Cardiac septum (tissue), 1 donor: ENCODE measurements around the gene PTPRN2. TPM values are rescaled to one million over a fixed set of nuclear protein-coding genes. Genes with fewer than 3 reads are reported as not detected.

Experiments
- DNase-seq: peaks from one replicate; pipeline ENCODE4 v3.0.0-alpha.2; 2020; ENCODE audit warnings: low spot score
- intact Hi-C: fragments of 100-400 bp; cut with DNase I; formaldehyde crosslinking; loops from one replicate; pipeline ENCODE4 v1.14.0; 2022
- total RNA-seq: library from RNA; stranded (reverse); fragmentation: NEBNext Ultra II Directional; extraction: Animal tissue kit (Norgen Biotek cat#: 25700); gene quantifications from one replicate; pipeline ENCODE4 v1.2.1, GENCODE V29; 2021
- donor health status: DM: no; HTN: no; CAD: no.

PTPRN2 gene
- total RNA-seq, 1 donor from 2014 or later = 0.92 TPM

DNA sequence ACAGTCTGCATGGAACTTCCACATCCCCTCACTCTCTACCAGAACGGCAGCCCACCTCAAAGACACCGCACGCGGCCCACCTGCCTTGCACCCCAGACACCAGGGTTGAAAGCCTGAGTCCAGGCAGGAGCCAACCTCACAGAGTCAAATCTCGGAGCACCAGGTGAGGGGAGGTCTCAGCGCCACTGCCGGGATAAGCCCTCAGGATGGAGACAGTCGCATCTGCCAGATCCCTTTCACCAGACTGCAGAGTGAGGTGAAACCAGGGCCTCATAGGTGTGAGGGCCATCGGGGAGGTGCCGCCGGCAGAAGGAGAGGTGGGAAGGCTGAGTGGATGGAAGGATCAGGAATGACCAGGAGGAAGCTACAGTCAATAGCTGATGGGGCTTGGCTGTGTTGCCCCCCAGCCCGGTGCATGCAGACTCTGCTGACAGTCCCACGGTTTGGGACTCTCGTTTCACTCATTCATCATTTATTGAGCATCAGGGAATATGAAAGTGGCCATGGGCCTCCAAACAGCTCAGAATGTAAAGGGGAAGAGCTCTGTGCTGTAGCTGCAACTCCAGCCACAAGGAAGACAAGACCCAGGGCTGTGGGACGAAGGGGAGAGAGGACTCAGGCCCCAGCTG lies 315.0 kb downstream of the PTPRN2 start:
- intact Hi-C loops = no loop called here
- peak; percentile 51 for DNase-seq

DNA sequence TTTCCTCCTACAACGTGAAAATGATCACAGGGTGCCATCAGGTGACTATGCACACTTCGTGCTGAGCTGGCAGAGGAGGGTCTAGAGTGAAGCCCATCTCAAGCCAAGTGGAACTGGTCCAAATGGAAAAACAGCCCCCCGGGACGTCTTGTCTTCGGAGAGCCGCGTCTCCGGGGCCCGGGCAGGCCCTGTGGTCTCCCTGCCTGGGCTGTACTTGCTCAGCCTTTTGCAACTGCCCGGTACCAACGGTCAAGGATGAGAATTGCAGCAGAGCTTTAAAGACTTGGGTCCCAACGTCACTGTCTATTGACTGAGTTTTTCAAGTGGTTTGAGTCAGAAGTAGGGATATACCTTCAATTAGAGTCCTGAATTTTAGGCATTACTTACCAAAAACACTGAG lies 315.5 kb downstream of the PTPRN2 start:
- DNase-seq = peak; percentile 61
- intact Hi-C loops = no loop called here

DNA sequence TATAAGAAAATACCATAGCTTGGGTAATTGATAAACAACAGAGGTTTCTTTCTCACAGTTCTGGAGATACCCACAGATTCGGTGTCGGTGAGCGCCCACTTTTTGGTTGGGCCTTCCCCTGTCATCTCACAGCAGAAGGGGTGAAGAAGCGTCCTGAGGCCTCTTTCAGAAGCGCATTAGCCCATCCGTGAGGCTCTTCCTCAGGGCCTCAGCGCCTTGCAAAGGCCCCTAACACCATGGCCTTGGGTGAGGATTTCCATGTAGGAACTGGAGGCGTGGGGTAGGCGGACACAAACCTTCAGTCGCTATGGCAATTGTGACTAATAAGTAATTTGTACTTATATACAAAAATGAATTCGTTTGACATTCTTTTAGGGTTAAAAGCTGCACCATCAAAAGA lies 316.0 kb downstream of the PTPRN2 start:
- DNase-seq = peak; percentile 57

DNA sequence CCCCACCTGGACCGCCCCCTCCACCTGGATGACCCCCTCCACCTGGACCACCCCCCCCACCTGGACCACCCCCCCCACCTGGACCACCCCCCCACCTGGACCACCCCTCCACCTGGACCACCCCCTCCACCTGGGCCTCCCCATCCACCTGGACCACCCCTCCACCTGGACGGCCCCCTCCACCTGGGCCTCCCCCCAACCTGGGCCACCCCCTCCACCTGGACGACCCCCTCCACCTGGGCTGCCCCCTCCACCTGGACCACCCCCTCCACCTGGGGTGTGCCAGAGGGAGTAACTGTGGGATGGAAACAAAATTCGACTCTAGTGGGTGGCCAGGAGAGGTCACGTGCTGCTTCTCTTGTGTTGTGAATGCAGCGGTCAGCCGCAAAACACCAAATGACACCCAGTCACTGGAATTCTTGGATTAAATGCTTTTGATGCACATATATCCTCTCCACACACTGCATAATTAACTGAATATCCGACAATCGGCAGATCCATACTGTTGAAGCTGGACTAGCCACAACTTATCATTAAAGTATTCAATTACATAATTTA lies 316.7 kb downstream of the PTPRN2 start:
- DNase-seq = peak; percentile 46
- intact Hi-C loops = no loop called here

More for the DNA sequence above, 316.0 kb downstream of the PTPRN2 start:
- intact Hi-C loops = no loop called here

DNA sequence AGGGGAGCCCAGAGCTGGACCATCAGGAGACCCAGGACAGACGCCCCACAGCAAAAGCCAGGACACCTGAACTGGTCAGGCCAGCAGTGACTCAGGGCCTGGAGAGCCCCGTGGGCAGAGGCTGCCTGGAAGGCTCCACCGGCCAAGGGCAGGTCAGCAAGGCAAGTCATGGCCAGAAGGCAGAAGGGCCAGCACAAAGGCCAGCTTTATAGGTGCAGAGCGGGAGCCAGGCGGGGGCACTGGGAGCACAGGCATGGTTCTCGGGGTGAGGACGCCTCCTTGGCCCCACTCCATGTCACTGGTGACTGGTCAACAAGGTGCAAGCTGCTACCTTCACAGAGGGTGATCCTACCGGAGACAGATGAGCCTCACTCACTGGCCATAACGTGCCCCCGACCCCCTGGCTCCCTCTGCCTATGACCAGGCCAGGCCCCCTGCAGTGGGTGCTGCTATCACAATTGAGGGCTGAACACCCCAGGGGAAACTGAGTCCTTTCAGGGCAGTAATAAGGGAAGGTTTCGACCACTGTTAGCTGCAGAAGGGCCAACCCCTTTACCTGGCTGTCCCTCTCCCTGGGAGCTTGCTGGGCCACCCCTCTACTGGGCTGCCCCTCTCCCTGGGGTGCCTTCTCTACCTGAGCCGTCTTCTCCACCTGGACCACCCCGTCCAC lies 317.4 kb downstream of the PTPRN2 start:
- intact Hi-C loops = no loop called here
- peak; percentile 69 for DNase-seq

DNA sequence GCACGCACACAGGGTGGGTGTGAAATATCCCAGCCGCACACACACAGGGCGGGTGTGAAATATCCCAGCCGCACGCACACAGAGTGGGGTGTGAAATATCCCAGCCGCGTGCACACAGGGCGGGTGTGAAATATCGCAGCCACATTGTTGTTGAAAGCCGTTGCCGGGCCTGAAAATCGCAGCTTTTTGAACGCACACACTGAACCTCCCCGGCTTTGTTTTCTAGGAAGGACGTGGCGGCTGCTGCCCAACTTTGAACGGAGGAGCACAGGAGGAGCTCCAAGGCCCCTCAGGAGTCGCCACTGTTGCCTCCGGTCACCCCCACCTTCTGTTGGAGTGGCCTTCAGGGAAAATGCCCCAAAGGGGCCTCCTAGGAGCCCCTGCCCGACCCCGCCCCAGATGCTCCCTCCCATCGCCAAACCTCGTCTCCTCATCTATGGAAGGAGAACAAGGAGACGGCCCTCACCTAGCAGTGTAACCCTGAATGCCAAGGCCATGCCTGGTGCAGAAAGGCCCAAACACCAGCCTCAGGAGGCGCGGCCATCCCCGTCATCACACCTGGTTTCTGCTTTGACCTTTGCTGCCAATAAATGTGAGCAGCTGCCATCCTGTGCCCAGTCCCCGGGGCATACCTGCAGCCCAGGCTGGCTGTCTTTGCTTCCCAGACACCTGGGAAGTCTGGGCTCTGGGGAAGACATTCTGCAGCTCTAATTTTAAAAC lies 318.6 kb downstream of the PTPRN2 start:
- intact Hi-C loops = no loop called here
- DNase-seq = peak; percentile 44

DNA sequence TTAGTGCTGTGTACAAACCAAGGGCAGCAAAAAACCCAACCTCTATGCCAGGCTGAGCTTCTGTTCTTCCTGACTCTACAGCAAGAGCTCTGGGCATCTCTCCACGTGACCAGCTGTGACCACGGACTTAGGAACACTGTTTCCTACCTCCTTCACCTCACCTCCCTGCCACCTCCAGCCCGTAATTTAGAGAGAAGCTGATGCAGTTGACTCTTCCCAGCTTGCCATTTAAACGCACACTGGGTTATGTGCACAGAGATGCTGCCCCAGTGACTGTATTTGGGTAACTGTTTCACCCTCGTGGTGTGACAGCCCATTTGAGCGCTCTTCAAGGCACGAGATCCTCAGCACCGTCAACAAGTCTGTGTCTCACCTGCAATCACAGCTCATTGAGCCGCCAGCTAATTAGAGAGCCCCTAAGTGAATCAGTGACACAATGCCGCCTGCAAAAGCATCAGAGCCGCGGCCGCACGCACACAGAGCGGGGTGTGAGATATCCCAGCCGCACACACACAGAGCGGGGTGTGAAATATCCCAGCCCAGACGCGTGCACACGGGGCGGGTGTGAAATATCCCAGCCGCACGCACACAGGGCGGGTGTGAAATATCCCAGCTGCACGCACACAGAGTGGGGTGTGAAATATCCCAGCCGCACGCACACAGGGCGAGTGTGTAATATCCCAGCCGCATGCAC lies 319.7 kb downstream of the PTPRN2 start:
- peak; percentile 63 for DNase-seq
- intact Hi-C loops = no loop called here

DNA sequence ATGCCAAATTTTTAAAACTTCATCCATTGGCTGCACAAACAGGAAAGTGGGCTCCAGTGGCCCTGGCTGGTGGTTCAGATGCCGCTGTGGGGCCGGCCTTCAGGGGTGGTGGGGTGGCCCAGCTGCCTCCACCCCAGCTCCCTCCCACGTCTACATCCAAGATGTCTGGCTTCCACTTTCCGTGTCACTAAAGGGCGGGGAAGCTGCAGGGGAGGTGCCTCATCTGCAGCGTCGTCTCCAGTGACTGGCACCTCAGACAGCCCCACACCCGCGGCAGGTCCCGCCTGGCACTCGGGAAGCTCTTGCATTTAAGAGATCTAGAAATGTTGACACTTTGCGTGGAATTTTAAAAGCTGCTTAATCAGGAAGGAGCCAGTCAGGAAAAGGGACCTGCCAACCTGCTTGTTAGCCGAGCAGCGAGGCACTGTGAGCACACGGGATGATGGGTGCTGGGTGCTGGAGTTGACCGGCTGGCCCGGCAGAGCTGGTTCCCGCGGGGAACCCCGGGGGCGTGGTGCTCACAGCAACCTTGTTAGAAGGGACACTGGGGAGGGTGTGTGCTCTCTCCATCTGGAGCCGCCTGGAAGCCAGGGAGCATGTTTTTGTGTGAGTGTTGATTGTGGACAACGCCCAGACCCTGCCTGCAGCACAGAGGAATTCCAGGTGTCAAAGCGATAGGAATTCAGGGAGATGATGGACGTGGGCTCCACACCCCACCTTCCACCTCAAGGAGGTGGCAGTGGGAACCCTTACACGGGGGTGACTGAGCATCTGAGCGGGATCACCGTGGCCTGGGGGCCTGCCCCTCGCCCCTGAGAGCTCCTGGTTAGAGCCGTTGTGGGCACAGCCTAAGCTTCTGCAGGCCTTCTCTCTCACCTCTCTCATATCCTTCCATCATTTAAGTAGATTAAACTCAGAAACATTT lies 320.5 kb downstream of the PTPRN2 start:
- DNase-seq = peak; percentile 62
- intact Hi-C loops = no loop called here

DNA sequence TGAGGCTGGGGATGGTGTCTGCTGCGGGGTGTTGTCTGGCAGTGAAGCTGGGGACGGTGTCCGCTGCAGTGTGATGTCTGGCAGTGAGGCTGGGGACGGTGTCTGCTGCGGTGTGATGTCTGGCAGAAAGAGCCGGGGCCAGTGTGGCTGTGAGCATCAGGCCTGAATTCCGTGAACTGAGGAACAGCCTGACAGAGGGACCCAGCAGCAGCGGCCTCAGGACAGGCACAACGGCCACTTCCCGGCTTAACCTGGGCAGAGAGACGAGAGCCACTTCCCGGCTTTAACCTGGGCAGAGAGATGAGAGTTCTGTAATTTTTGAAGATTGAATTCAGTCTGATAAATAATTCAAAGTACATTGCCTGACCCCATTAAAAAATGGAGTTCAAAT lies 321.2 kb downstream of the PTPRN2 start:
- peak; percentile 53 for DNase-seq
- intact Hi-C loops = no loop called here

DNA sequence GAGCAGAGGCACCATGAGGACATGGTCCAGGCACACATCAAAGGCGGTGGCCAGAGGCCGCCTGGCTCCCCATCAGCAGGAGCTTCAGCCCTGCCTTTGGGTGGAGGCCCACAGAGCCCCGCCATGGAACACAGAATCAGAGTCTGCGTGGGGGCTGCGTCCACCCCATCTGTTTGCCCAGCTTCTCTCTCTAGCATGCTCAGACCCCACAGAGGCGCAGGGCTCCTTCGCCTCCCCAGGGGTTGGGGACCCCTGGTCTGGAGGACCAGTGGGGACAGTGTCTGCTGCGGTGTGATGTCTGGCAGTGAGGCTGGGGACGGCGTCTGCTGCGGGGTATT lies 321.9 kb downstream of the PTPRN2 start:
- intact Hi-C loops = no loop called here
- peak; percentile 60 for DNase-seq

DNA sequence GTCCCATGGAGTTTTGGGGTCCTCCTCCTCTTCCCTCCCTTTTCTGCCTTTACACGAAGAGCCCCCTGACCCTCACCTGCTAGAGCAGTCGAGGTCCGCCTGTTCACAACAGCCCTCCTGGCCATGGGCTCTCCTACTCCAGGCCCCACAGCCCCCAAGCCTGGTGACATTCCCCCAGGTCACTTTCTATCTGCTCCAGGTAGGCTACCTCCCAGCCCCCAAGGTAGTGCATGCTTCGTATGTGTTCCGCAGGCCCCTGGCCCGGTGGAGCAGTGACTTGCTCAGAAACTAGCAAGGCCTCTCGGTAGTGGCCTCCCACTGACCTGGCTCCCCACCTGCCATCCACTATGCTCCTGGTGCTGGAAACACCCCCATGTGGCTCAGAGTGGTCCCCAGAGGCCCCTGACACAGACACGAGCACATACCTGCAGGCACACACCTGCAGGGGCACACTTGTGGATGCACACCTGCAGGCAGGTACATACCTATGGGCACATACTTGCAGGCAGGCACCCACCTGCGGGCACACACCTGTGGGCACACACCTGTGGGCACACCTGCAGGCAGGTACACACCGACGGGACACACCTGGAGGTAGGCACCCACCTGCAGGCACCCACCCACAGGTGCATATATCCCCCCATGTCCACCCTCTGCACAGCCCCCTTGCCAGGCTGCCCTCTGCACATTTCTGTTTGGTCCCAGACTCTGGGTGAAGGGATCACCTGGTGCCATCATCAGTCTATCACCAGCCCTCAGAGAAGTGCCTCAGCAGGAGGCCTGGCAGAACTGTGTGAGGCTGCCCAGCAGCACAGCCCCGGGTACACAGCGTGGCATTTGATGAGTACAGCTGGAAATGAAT lies 322.5 kb downstream of the PTPRN2 start:
- intact Hi-C loops = no loop called here
- DNase-seq = peak; percentile 72

DNA sequence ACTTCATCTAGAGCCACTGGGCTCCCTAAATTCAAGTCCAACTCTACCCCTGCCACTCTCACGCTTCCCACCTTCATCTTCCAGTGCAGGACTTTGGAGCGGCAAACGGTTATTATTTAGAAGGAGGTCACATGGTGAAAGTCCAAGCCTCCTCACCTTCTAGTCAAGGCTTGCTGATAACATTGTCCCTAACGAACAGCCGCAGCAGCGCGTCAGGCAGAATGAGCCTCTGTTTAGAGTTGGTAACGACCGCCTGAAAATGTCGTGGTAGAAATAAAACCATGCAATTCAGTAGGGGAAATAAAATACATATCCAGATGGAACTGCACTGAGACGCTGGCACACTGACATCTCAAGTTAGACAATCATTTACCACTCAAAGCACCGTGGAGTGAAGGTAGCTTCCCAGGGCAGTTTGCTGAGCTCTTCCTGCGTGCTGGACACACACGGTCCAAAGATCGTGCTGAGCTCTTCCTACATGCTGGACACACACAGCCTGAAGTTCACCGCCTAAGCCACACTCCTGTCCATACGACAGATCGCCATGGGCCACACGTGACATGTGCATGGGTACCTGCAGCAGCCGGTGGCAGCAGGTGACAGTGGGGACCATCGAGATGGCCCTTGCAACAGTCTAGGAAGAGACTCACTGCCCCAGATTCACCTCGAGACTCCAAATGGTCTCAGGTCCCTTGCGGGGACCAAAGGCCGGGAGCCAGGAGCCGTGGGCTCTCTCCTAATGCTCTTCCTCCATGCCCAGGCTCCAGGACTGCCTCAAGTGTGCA lies 323.5 kb downstream of the PTPRN2 start:
- intact Hi-C loops = no loop called here
- peak; percentile 63 for DNase-seq

DNA sequence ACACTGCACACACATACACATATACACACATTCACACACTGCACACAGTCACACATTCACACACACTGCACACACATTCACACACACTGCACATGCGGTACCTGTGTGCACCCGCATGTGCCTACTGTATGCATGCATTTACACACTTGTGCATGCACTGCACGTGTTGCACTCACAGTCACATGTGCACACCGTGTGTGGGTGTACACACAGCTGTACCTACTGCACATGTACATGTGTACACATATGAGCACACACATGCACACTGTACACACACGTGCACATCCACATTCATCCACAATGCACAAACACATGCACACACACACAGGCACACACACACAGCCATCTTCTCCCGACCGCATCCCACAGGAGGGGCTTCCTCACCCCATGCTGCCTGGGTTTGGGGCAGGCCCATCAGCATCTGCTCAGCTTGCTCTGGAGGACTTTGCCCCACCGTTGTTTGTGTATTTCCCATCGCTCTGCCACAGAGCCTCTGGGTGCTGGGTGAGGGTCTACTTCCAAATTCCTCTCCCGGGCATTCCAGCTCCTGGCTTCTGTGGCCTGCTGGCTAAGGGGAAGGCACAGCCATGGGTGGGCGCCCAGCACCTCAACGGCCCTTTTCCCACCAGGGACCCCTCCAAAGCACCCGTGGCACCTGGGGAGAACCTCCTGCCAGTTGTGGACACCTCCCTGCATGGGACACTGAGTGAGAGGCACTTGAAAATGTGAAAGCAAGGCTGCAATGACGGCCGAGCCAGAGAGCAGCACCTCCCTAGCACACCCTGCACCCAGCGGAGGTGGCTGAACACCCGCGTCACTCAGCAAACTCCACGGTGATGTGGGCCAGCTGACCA lies 324.3 kb downstream of the PTPRN2 start:
- DNase-seq = peak; percentile 67
- intact Hi-C loops = no loop called here

DNA sequence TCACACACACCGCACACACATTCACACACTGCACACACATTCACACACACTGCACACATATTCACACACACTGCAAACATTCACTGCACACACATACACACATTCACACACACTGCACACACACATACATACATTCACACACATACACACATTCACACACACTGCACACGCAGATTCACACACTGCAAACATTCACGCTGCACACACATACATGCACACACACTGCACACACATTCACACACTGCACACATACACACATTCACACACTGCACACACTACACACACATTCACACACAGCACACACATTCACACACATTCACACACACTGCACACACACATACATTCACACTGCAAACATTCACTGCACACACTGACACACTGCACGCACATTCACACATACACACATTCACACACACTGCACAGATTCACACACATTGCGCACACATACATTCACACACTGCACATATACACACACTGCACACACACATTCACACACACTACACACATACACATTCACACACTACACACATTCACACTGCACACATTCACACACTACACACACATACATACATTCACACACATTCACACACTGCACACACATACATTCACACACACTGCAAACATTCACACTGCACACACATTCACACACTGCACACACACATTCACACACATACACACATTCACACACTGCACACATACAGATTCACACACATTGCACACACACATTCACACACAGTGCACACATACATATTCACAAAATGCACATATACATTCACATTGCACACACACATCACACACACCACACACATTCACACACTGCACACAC lies 325.1 kb downstream of the PTPRN2 start:
- DNase-seq = no peak
- intact Hi-C loops = no loop called here

DNA sequence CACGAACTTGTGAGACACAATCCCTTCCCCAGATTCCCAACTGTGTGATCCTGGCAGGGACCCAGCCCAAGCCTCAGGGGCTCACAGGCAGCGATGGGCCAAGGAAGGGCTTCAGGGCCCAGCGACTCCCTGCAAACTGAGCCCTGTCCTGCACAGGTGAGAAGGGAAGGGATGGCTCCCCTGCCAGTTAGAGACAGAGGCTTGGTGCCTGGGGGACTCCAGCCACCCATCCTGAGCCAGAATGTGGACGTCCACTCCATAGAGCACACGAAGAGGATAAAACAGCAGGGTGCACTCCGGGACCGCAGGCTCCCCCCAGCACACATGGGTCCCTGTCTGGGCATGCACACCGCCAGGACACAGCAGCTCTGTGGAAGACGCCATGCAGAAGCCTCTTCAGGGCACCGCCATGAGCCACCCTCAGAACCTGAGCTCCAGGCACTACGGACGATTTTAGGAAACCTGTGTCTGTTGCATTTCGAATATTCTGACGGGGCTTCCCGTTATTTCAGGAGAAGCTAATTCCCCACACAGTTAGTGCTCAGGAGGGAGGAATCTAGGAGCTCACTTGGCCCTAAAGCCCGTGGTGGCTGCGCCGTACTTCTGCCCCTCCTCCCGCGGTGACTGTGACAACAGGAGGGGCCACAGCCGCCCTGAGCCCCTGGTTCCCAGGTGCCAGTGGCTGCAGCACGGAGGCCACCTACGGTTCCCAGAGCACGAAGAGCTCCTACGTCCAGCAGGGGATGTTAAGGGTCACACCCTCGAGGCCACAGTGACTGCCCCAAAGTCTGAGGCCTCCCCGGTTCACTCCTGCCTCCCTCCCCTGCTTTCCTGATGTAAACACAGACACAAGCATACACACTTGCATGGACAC lies 326.0 kb downstream of the PTPRN2 start:
- no peak for DNase-seq

More for the DNA sequence above, 326.0 kb downstream of the PTPRN2 start:
- intact Hi-C loops = no loop called here
